ENCODE measurements around the gene TTC31.

GRCh38 chr2:74501335-74502071 lies 18.6 kb downstream of the TTC31 start:
- no peak for TF ChIP-seq CTCF (conservative IDR thresholded peaks at IDR 0.05; ENCODE audit: low read depth, low read length)
- TF ChIP-seq EZH2 (IDR thresholded peaks at IDR 0.05; ENCODE audit: borderline replicate concordance, low read depth, low read length, poor library complexity, severe bottlenecking), result no peak
